Colonic mucosa (tissue), 4 donors: ENCODE measurements around the gene NUP88. TPM values are rescaled to one million over a fixed set of nuclear protein-coding genes. Genes with fewer than 3 reads are reported as not detected.
"Not testable (repeated sequence)": the region's sequence is repeated elsewhere in the genome, so short reads cannot be mapped to it uniquely, and the experiment has no call there.

Experiments
- DNase-seq: peaks from one replicate; pipeline ENCODE4 v3.0.0-alpha.2; 2020
- H3K27ac ChIP-seq: fragments of 200-600 bp; one replicate; pipeline ENCODE4 v1.8.0; 2021
- H3K27me3 ChIP-seq: fragments of 200-600 bp; one replicate; pipeline ENCODE4 v1.8.0; 2021
- H3K36me3 ChIP-seq: fragments of 200-600 bp; one replicate; pipeline ENCODE4 v1.8.0; 2021
- H3K4me1 ChIP-seq: fragments of 200-600 bp; one replicate; pipeline ENCODE4 v1.8.0; 2021; ENCODE audit warnings: mild to moderate bottlenecking
- H3K4me3 ChIP-seq: fragments of 200-600 bp; one replicate; pipeline ENCODE4 v1.8.0; 2021
- H3K9ac ChIP-seq, 2 donors: one replicate each; pipeline ENCODE4 v1.7.0; 2013; ENCODE audit warnings: control low read depth in 2 of 2, low read depth in 2 of 2, low read length in 2 of 2
- H3K9me3 ChIP-seq: fragments of 200-600 bp; one replicate; pipeline ENCODE4 v1.8.0; 2021
- intact Hi-C: fragments of 100-400 bp; cut with DNase I; formaldehyde crosslinking; loops from one replicate; pipeline ENCODE4 v1.14.1; 2022
- total RNA-seq, 2 donors: library from RNA; stranded (reverse); fragmentation: NEBNext Ultra II Directional in 1 of 2; extraction: Animal tissue kit (Norgen Biotek cat#: 25700) in 1 of 2; gene quantifications; one replicate each; pipeline ENCODE4 v1.2.1, GENCODE V29; 2021
- TF ChIP-seq, protein P1 (sequence below): fragments of 200-600 bp; IDR thresholded peaks from one replicate; pipeline ENCODE4 v1.8.0; 2022; ENCODE audit warnings: antibody characterized with exemption, mild to moderate bottlenecking
- donor health status: healthy.
- donor health status: DM: no; HTN: no; CAD: no.
- donor health status: DM: no; HTN: no; CAD: no.

Gene NUP88
- total RNA-seq, 2 donors from 2014 or later, result 66.5 to 77.6 TPM

DNA sequence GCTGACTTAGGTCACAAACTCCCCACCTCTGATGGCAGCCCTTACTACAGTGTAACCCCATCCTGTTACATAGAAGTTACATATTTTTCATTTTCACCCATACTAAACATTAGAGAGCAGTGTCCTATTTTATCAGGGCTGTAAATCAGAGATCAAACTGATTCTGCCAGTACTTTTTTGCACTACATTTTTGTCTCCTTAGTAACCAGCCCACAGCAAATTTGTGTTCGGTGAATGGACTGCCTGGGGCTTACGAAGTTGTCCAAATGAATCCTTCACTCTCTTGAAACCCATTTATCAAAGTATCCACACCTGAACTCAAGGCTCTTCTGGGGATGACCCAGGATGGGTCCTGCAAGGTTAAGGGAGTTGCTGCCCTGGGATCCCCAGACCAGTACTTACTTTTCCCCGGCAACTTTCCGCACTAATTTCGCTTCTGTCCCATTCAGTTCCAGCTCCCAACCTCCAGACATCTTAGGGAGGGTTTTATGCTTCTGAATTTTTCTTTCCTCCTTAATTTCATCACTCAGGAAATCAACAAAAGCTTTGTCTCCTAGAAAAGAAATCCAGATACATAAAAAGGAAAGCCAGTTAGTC, 18.4 kb upstream of the NUP88 start:
- H3K36me3 ChIP-seq, result peaks cover 7% of the 10 kb centered on the region

DNA sequence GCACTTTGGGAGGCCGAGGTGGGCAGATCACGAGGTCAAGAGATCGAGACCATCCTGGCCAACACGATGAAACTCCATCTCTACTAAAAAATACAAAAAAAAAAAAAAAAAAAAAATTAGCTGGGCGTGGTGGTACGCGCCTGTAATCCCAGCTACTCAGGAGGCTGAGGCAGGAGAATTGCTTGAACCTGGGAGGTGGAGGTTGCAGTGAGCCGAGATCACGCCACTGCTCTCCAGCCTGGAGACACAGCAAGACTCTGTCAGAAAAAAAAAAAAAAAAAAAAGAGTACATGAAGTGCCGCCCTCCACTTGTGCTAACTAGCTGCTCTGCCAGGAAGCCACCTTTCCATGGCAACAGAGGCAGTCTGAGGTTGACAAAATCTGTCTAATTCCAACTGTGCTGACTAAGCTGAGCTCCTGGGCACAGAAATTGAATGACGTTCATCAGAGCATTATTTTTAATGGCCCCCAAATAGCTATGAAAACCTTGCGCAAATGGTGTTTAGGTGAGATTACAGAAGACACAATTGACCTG, 16.4 kb upstream of the NUP88 start:
- DNase-seq, H3K27me3 ChIP-seq, H3K36me3 ChIP-seq: not testable (repeated sequence)

More for the DNA sequence above, 18.4 kb upstream of the NUP88 start:
- no peaks in the 10 kb centered on the region for H3K9me3 ChIP-seq
- peak overlapping the region; percentile 99 for H3K4me3 ChIP-seq
- H3K4me1 ChIP-seq, result peaks cover 3% of the 10 kb centered on the region
- DNase-seq, result no peak
- H3K27ac ChIP-seq, result no peak overlapping the region
- intact Hi-C loops, result no loop called here
- TF ChIP-seq, protein P1, sequence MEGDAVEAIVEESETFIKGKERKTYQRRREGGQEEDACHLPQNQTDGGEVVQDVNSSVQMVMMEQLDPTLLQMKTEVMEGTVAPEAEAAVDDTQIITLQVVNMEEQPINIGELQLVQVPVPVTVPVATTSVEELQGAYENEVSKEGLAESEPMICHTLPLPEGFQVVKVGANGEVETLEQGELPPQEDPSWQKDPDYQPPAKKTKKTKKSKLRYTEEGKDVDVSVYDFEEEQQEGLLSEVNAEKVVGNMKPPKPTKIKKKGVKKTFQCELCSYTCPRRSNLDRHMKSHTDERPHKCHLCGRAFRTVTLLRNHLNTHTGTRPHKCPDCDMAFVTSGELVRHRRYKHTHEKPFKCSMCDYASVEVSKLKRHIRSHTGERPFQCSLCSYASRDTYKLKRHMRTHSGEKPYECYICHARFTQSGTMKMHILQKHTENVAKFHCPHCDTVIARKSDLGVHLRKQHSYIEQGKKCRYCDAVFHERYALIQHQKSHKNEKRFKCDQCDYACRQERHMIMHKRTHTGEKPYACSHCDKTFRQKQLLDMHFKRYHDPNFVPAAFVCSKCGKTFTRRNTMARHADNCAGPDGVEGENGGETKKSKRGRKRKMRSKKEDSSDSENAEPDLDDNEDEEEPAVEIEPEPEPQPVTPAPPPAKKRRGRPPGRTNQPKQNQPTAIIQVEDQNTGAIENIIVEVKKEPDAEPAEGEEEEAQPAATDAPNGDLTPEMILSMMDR, result no peak
- H3K9ac ChIP-seq, result peak overlapping the region; percentile 49 to 86
- H3K27me3 ChIP-seq, result no peaks in the 10 kb centered on the region

DNA sequence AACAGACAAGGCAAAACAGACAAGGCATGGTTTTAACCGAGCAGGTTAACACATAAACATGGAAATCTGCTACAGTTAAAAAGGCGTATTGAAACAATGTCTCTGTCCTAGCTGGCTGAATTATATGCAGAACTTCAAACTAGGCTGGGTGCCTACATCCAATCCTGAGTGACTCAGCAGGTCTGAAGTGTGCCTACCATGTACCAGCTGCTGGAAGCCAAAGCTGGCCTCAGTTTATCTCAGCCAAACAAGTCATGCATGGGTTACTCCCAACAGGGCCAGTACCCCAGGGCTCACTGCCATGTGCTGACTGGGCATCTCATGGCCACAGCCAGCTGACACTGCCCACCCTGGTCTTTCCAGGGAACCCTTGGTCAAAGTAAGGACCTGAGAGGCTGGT, 15.5 kb upstream of the NUP88 start:
- TF ChIP-seq, protein P1, result no peak
- no peak for DNase-seq
- H3K27me3 ChIP-seq, result no peaks in the 10 kb centered on the region
- peaks cover 3% of the 10 kb centered on the region for H3K4me1 ChIP-seq
- no peaks in the 10 kb centered on the region for H3K9me3 ChIP-seq
- no peak overlapping the region for H3K4me3 ChIP-seq
- no peak overlapping the region for H3K27ac ChIP-seq
- H3K9ac ChIP-seq, result no peak overlapping the region
- intact Hi-C loops, result no loop called here
- peaks cover 7% of the 10 kb centered on the region for H3K36me3 ChIP-seq

More for the DNA sequence above, 16.4 kb upstream of the NUP88 start:
- H3K9ac ChIP-seq, H3K4me3 ChIP-seq, H3K4me1 ChIP-seq, intact Hi-C loops, H3K27ac ChIP-seq, H3K9me3 ChIP-seq: not testable (repeated sequence)

DNA sequence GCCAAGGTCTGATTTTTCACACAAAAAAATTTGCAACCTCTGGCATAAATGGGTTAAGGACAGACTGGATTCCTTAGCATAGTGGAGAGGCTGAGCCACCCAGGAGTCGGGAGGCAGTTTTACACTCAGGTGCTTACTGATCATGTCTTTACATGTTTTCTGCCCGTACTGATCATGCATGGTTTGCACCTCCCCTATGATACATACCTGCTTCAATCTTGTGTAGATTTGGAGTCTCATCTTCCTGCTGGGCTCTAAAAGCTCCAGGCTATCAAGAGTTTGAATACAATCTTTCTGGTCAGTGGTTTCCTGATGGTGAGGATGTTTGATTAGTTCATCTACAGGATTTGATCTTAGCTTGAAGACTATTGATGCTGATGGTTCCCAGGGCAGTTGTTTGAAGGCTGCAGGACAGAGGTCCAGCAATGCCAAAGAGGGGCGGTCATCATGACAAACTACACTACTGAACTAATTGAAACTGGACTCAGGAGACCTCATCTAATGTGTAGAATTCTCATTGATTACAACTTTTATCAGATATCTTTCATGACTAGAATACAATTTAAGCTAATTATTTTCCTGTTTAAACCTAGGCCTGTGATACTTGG, 12.6 kb upstream of the NUP88 start:
- H3K4me1 ChIP-seq, result peaks cover 3% of the 10 kb centered on the region
- DNase-seq, result no peak
- H3K36me3 ChIP-seq, result peaks cover 7% of the 10 kb centered on the region
- intact Hi-C loops, result no loop called here
- H3K9me3 ChIP-seq, result no peaks in the 10 kb centered on the region
- no peak overlapping the region for H3K4me3 ChIP-seq
- H3K9ac ChIP-seq, result no peak overlapping the region
- no peak overlapping the region for H3K27ac ChIP-seq
- no peaks in the 10 kb centered on the region for H3K27me3 ChIP-seq
- TF ChIP-seq, protein P1, result no peak

DNA sequence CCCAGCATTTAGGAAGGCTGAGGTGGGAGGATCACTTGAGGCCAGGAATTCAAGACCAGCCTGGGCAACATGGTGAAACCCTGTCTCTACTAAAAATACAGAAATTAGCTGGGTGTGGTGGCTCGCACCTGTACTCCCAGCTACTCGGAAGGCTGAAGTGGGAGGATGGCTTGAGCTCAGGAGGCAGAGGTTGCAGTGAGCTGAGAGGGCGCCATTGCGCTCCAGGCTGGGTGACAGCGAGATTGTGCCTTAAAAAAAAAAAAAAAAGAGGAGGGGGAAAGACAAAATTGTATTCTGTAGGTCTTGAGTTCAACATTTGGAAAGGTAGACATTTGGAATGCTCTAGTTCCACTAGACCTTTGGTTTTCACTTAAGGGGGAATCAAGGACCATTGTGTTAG, 11.8 kb upstream of the NUP88 start:
- H3K9me3 ChIP-seq, intact Hi-C loops, H3K4me3 ChIP-seq, H3K4me1 ChIP-seq, H3K36me3 ChIP-seq, H3K27me3 ChIP-seq, DNase-seq, H3K27ac ChIP-seq, H3K9ac ChIP-seq: not testable (repeated sequence)

DNA sequence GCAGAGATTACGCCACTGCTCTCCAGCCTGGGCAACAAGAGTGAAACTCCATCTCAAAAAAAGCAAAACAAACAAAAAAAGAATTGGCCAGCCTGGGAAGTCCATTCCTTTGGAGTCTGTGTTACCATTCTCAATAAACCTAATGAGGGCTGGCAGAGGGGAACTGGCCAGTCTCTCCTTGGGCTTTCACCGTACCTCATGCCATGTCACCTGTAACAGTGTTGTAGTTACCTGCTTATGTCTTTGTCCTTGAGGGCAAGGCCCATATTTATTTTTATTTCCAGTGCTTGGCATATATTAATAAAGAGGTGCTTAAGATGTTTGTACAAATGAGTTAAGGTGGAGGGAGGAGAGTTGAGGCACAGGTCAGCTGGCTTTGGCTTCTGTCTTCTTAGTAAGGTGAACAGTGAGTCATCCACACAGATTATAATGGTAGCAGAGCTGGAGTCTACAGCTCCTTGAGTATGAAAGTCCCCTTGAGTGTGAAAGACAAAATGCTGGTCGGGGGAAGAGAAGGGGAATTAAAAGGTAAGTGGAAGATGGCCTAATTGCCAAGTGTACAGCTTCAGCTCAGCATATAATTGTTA, 11.0 kb upstream of the NUP88 start:
- peaks cover 13% of the 10 kb centered on the region for H3K36me3 ChIP-seq
- no peaks in the 10 kb centered on the region for H3K9me3 ChIP-seq
- H3K9ac ChIP-seq, result no peak overlapping the region
- intact Hi-C loops, result no loop called here
- TF ChIP-seq, protein P1, result no peak
- H3K27ac ChIP-seq, result no peak overlapping the region
- H3K27me3 ChIP-seq, result no peaks in the 10 kb centered on the region
- no peak overlapping the region for H3K4me3 ChIP-seq
- H3K4me1 ChIP-seq, result no peaks in the 10 kb centered on the region
- no peak for DNase-seq
